Lower leg skin (tissue), 3 donors: ENCODE measurements around the gene HPGDS.
"Not testable (repeated sequence)": the region's sequence is repeated elsewhere in the genome, so short reads cannot be mapped to it uniquely, and the experiment has no call there.

Experiments
- POLR2A ChIP-seq, 2 donors: fragments of 450-650 bp; IDR thresholded peaks; one replicate each; pipeline ENCODE4 v1.6.1; 2016 to 2017; ENCODE audit warnings: antibody characterized with exemption in 2 of 2, mild to moderate bottlenecking in 1 of 2, moderate library complexity in 1 of 2
- TF ChIP-seq, protein P1 (sequence below), 3 donors: fragments of 450-650 bp; IDR thresholded peaks; one replicate each; pipeline ENCODE4 v1.5.1; 2016; ENCODE audit warnings: antibody characterized with exemption in 3 of 3, mild to moderate bottlenecking in 3 of 3, moderate library complexity in 2 of 3

DNA sequence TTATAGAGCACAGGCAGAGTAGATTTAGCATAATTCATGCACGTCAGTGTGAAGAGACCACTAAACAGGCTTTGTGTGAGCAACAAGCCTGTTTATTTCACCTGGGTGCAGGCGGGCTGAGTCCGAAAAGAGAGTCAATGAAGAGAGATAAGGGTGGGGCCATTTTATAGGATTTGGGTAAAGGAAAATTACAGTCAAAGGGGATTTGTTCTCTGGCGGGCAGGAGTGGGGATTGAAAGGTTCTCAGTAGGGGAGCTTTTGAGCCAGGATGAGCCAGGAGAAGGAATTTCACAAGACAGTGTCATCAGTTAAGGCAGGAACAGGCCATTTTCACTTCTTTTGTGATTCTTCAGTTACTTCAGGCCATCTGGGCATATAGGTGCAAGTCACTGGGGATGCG, 40.3 kb upstream of the HPGDS start:
- TF ChIP-seq, protein P1, sequence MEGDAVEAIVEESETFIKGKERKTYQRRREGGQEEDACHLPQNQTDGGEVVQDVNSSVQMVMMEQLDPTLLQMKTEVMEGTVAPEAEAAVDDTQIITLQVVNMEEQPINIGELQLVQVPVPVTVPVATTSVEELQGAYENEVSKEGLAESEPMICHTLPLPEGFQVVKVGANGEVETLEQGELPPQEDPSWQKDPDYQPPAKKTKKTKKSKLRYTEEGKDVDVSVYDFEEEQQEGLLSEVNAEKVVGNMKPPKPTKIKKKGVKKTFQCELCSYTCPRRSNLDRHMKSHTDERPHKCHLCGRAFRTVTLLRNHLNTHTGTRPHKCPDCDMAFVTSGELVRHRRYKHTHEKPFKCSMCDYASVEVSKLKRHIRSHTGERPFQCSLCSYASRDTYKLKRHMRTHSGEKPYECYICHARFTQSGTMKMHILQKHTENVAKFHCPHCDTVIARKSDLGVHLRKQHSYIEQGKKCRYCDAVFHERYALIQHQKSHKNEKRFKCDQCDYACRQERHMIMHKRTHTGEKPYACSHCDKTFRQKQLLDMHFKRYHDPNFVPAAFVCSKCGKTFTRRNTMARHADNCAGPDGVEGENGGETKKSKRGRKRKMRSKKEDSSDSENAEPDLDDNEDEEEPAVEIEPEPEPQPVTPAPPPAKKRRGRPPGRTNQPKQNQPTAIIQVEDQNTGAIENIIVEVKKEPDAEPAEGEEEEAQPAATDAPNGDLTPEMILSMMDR (IDR thresholded peaks at IDR 0.05), result not testable (repeated sequence)
- not testable (repeated sequence) for TF ChIP-seq POLR2A (IDR thresholded peaks at IDR 0.05)
